ENCODE measurements around the gene ME3.

ME3 gene

DNA sequence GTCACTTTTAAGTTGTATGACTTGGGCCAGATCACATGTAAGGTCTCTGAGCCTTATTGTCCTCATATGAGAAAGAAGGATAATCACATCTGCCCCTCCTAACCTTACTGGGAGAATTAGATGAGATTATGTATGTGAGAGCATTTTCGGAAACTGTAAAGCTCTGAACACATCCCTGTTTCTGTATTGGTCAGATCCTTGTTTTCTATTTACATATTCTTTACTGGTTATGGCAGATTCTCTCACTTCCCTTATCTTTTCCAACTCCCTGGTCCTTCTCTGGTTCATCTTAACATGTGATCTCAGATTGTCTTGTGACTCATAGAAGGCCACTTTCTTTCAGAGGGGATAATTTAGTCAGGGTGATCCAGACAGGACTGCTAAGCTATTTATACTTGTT is 255.9 kb downstream of the ME3 start:
- H3K4me2 ChIP-seq (ENCODE audit: low read length): no peak overlapping the region
- no peak for DNase-seq

DNA sequence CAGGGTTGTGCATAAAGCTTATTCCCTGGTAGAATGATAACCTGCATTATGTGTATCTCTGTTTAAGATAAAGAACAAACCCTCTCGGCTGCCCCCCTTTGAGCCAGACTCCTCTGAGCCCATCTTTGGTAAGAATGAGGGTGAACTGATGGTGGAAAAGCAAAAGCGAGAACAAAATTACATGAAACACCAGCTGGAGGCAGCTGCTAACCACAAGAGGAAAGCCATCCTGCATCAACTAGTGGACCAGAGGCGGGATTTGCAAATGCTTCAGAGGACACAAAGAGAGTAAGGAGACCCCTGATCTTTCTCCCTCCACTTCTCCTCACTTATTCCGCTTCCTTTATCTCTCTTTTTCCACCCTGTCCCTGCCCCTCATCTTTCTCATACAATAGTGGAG is 257.4 kb downstream of the ME3 start:
- no peak overlapping the region for H3K4me2 ChIP-seq (ENCODE audit: low read length)
- no peak overlapping the region for H3K18ac ChIP-seq (ENCODE audit: low read length)
- H2BK15ac ChIP-seq (replicated peaks; ENCODE audit: low read depth): no peak overlapping the region
- H3K4ac ChIP-seq (ENCODE audit: low read depth, low read length): peak overlapping the region; percentile 3
- H3K79me2 ChIP-seq (ENCODE audit: control insufficient read depth, insufficient read depth, low read length): no peaks in the 10 kb centered on the region
- no peaks in the 10 kb centered on the region for H3K4me1 ChIP-seq (ENCODE audit: control insufficient read depth, low read depth, low read length)
- H3K27me3 ChIP-seq (ENCODE audit: insufficient read depth, low read length, poor library complexity): no peaks in the 10 kb centered on the region
- no peak for DNase-seq
- no peak overlapping the region for H3K9ac ChIP-seq (ENCODE audit: low read length)
- no peak overlapping the region for H4K5ac ChIP-seq (ENCODE audit: low read length)
- H3K4me3 ChIP-seq (ENCODE audit: low read length): no peak overlapping the region
- no peaks in the 10 kb centered on the region for H3K36me3 ChIP-seq (ENCODE audit: control insufficient read depth, insufficient read depth, low read length)
- no peak overlapping the region for H4K8ac ChIP-seq (ENCODE audit: low read depth, low read length)
- no peak overlapping the region for H3K27ac ChIP-seq (ENCODE audit: low read depth, low read length)
- no peak overlapping the region for H3K56ac ChIP-seq (ENCODE audit: low read length)
- no peak overlapping the region for H2AK5ac ChIP-seq (ENCODE audit: low read length)
- H2BK120ac ChIP-seq (ENCODE audit: low read depth, low read length): no peak overlapping the region
- no peak overlapping the region for H3K23ac ChIP-seq (ENCODE audit: low read length)
- H3K79me1 ChIP-seq (ENCODE audit: low read length): no peaks in the 10 kb centered on the region
- no peak overlapping the region for H2BK5ac ChIP-seq (ENCODE audit: low read length)
- WGBS (ENCODE audit: extremely low coverage, insufficient coverage, low lambda C conversion rate): 100% methylated on average over 1 of the region's 4 CpGs

More for the DNA sequence above, 255.9 kb downstream of the ME3 start:
- no peak overlapping the region for H2BK5ac ChIP-seq (ENCODE audit: low read length)
- H3K4me3 ChIP-seq (ENCODE audit: low read length): no peak overlapping the region
- no peak overlapping the region for H4K8ac ChIP-seq (ENCODE audit: low read depth, low read length)
- H2BK15ac ChIP-seq (replicated peaks; ENCODE audit: low read depth): no peak overlapping the region
- no peaks in the 10 kb centered on the region for H3K36me3 ChIP-seq (ENCODE audit: control insufficient read depth, insufficient read depth, low read length)
- H3K27ac ChIP-seq (ENCODE audit: low read depth, low read length): no peak overlapping the region
- no peak overlapping the region for H2BK120ac ChIP-seq (ENCODE audit: low read depth, low read length)
- H3K4me1 ChIP-seq (ENCODE audit: control insufficient read depth, low read depth, low read length): no peaks in the 10 kb centered on the region
- H3K4ac ChIP-seq (ENCODE audit: low read depth, low read length): no peak overlapping the region
- no peaks in the 10 kb centered on the region for H3K27me3 ChIP-seq (ENCODE audit: insufficient read depth, low read length, poor library complexity)
- H4K5ac ChIP-seq (ENCODE audit: low read length): no peak overlapping the region
- H3K56ac ChIP-seq (ENCODE audit: low read length): no peak overlapping the region
- H3K9ac ChIP-seq (ENCODE audit: low read length): no peak overlapping the region
- H3K79me2 ChIP-seq (ENCODE audit: control insufficient read depth, insufficient read depth, low read length): no peaks in the 10 kb centered on the region
- H3K18ac ChIP-seq (ENCODE audit: low read length): no peak overlapping the region
- H2AK5ac ChIP-seq (ENCODE audit: low read length): no peak overlapping the region
- H3K79me1 ChIP-seq (ENCODE audit: low read length): no peaks in the 10 kb centered on the region
- no peak overlapping the region for H3K23ac ChIP-seq (ENCODE audit: low read length)
- WGBS (ENCODE audit: extremely low coverage, insufficient coverage, low lambda C conversion rate): no CpG with 5 or more reads among the region's 1 CpG

DNA sequence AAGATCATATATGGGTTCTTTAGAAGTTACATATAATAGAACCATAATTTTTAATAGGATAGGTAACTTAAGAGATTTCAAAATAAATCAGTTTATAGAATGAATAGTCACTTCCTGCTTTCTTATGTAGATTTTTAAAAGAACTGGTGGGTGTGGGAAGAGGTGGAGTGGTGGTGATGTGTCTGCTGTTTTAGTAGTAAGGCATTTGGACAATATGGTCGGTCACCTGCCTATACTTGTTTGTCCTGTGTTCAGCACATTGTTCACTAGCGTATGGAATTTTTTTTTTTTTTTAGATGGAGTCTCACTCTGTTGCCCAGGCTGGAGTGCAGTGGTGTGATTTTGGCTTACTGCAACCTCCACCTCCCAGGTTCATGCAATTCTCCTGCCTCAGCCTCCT is 258.4 kb downstream of the ME3 start:
- H3K79me2 ChIP-seq (ENCODE audit: control insufficient read depth, insufficient read depth, low read length): no peaks in the 10 kb centered on the region
- DNase-seq: no peak
- H3K18ac ChIP-seq (ENCODE audit: low read length): no peak overlapping the region
- H3K56ac ChIP-seq (ENCODE audit: low read length): no peak overlapping the region
- no peak overlapping the region for H3K4me2 ChIP-seq (ENCODE audit: low read length)
- H3K4me3 ChIP-seq (ENCODE audit: low read length): no peak overlapping the region
- H3K4me1 ChIP-seq (ENCODE audit: control insufficient read depth, low read depth, low read length): no peaks in the 10 kb centered on the region
- no peak overlapping the region for H2BK5ac ChIP-seq (ENCODE audit: low read length)
- H4K8ac ChIP-seq (ENCODE audit: low read depth, low read length): no peak overlapping the region
- H4K5ac ChIP-seq (ENCODE audit: low read length): no peak overlapping the region
- H3K23ac ChIP-seq (ENCODE audit: low read length): no peak overlapping the region
- no peak overlapping the region for H3K9ac ChIP-seq (ENCODE audit: low read length)
- no peak overlapping the region for H3K27ac ChIP-seq (ENCODE audit: low read depth, low read length)
- H3K79me1 ChIP-seq (ENCODE audit: low read length): no peaks in the 10 kb centered on the region
- H2BK15ac ChIP-seq (replicated peaks; ENCODE audit: low read depth): no peak overlapping the region
- no peak overlapping the region for H2AK5ac ChIP-seq (ENCODE audit: low read length)
- H3K36me3 ChIP-seq (ENCODE audit: control insufficient read depth, insufficient read depth, low read length): no peaks in the 10 kb centered on the region
- H2BK120ac ChIP-seq (ENCODE audit: low read depth, low read length): no peak overlapping the region
- H3K4ac ChIP-seq (ENCODE audit: low read depth, low read length): no peak overlapping the region
- no peaks in the 10 kb centered on the region for H3K27me3 ChIP-seq (ENCODE audit: insufficient read depth, low read length, poor library complexity)
- WGBS (ENCODE audit: extremely low coverage, insufficient coverage, low lambda C conversion rate): no CpG with 5 or more reads among the region's 2 CpGs

DNA sequence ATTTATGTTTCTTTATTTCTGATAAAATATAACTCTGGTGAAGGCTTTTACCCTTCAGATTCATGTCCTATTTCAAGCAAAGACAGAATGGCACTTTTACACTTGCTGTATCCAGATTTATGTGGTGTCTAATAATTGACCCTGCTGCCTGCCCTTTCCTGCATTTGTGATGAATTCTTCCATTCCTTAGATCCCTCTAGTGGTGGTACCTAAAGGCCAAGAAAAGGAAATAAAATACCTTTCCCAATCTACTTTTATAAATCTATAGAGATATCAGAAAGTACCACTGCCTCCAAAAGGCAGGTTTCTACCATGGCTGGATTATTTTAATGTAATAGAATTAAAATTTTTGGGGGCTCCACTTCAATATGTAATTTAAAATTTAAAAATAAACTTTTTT is 263.6 kb downstream of the ME3 start:
- no peak overlapping the region for H3K56ac ChIP-seq (ENCODE audit: low read length)
- H3K4me1 ChIP-seq (ENCODE audit: control insufficient read depth, low read depth, low read length): no peaks in the 10 kb centered on the region
- H3K27ac ChIP-seq (ENCODE audit: low read depth, low read length): no peak overlapping the region
- H3K4ac ChIP-seq (ENCODE audit: low read depth, low read length): no peak overlapping the region
- H2AK5ac ChIP-seq (ENCODE audit: low read length): no peak overlapping the region
- no peak overlapping the region for H2BK15ac ChIP-seq (replicated peaks; ENCODE audit: low read depth)
- H3K18ac ChIP-seq (ENCODE audit: low read length): no peak overlapping the region
- H4K5ac ChIP-seq (ENCODE audit: low read length): no peak overlapping the region
- no peak overlapping the region for H2BK120ac ChIP-seq (ENCODE audit: low read depth, low read length)
- H3K4me3 ChIP-seq (ENCODE audit: low read length): no peak overlapping the region
- H3K27me3 ChIP-seq (ENCODE audit: insufficient read depth, low read length, poor library complexity): no peaks in the 10 kb centered on the region
- H4K8ac ChIP-seq (ENCODE audit: low read depth, low read length): no peak overlapping the region
- no peaks in the 10 kb centered on the region for H3K79me1 ChIP-seq (ENCODE audit: low read length)
- H3K9ac ChIP-seq (ENCODE audit: low read length): no peak overlapping the region
- no peaks in the 10 kb centered on the region for H3K79me2 ChIP-seq (ENCODE audit: control insufficient read depth, insufficient read depth, low read length)
- H3K23ac ChIP-seq (ENCODE audit: low read length): no peak overlapping the region
- no peak for DNase-seq
- no peaks in the 10 kb centered on the region for H3K36me3 ChIP-seq (ENCODE audit: control insufficient read depth, insufficient read depth, low read length)
- H2BK5ac ChIP-seq (ENCODE audit: low read length): no peak overlapping the region
- no peak overlapping the region for H3K4me2 ChIP-seq (ENCODE audit: low read length)

- no peak overlapping the region for H3K9ac ChIP-seq (ENCODE audit: low read length)
- no peak overlapping the region for H2BK120ac ChIP-seq (ENCODE audit: low read depth, low read length)
- H3K4me2 ChIP-seq (ENCODE audit: low read length): no peak overlapping the region
- no peak overlapping the region for H2BK5ac ChIP-seq (ENCODE audit: low read length)
- no peak overlapping the region for H3K23ac ChIP-seq (ENCODE audit: low read length)
- DNase-seq: no peak
- H3K27me3 ChIP-seq (ENCODE audit: insufficient read depth, low read length, poor library complexity): no peaks in the 10 kb centered on the region
- WGBS (ENCODE audit: extremely low coverage, insufficient coverage, low lambda C conversion rate): 100% methylated on average over 1 of the region's 1 CpG
- H4K8ac ChIP-seq (ENCODE audit: low read depth, low read length): no peak overlapping the region
- H2AK5ac ChIP-seq (ENCODE audit: low read length): no peak overlapping the region
- H3K79me1 ChIP-seq (ENCODE audit: low read length): no peaks in the 10 kb centered on the region
- no peak overlapping the region for H3K4ac ChIP-seq (ENCODE audit: low read depth, low read length)
- H2BK15ac ChIP-seq (replicated peaks; ENCODE audit: low read depth): no peak overlapping the region
- no peak overlapping the region for H3K18ac ChIP-seq (ENCODE audit: low read length)
- no peak overlapping the region for H3K4me3 ChIP-seq (ENCODE audit: low read length)
- H3K79me2 ChIP-seq (ENCODE audit: control insufficient read depth, insufficient read depth, low read length): no peaks in the 10 kb centered on the region
- H3K4me1 ChIP-seq (ENCODE audit: control insufficient read depth, low read depth, low read length): no peaks in the 10 kb centered on the region
- no peak overlapping the region for H3K27ac ChIP-seq (ENCODE audit: low read depth, low read length)
- no peak overlapping the region for H3K56ac ChIP-seq (ENCODE audit: low read length)
- H3K36me3 ChIP-seq (ENCODE audit: control insufficient read depth, insufficient read depth, low read length): no peaks in the 10 kb centered on the region
- H4K5ac ChIP-seq (ENCODE audit: low read length): no peak overlapping the region
Observed at GRCh38 chr11:86403458-86403857, 269.0 kb downstream of the ME3 start.

DNA sequence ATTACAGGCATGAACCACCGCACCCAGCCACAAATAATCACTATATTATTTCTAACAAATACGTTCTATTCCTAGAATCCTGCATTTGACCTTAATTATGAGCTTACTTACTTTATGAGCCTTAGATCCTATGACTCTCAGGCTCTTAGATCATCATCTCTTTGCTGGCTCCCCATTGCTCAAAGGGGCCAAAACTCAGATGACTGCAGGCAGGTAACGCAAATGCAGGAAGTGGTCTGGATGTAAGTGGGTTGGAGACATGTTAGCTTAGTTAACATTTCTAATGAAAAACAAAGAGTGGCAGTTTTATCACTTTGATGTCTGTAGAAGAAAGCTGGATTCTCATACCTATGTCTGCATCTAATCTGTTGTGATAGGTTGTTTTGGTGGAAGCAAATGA is 274.3 kb downstream of the ME3 start:
- H3K27ac ChIP-seq (ENCODE audit: low read depth, low read length): no peak overlapping the region
- H4K5ac ChIP-seq (ENCODE audit: low read length): no peak overlapping the region
- no peak overlapping the region for H3K23ac ChIP-seq (ENCODE audit: low read length)
- no peak overlapping the region for H4K8ac ChIP-seq (ENCODE audit: low read depth, low read length)
- no peaks in the 10 kb centered on the region for H3K79me1 ChIP-seq (ENCODE audit: low read length)
- H2BK15ac ChIP-seq (replicated peaks; ENCODE audit: low read depth): no peak overlapping the region
- H3K79me2 ChIP-seq (ENCODE audit: control insufficient read depth, insufficient read depth, low read length): no peaks in the 10 kb centered on the region
- no peak overlapping the region for H2AK5ac ChIP-seq (ENCODE audit: low read length)
- DNase-seq: no peak
- H3K4me1 ChIP-seq (ENCODE audit: control insufficient read depth, low read depth, low read length): no peaks in the 10 kb centered on the region
- no peaks in the 10 kb centered on the region for H3K27me3 ChIP-seq (ENCODE audit: insufficient read depth, low read length, poor library complexity)
- H3K36me3 ChIP-seq (ENCODE audit: control insufficient read depth, insufficient read depth, low read length): no peaks in the 10 kb centered on the region
- no peak overlapping the region for H3K4me2 ChIP-seq (ENCODE audit: low read length)
- H3K9ac ChIP-seq (ENCODE audit: low read length): no peak overlapping the region
- no peak overlapping the region for H3K4ac ChIP-seq (ENCODE audit: low read depth, low read length)
- H3K18ac ChIP-seq (ENCODE audit: low read length): no peak overlapping the region
- WGBS (ENCODE audit: extremely low coverage, insufficient coverage, low lambda C conversion rate): 100% methylated on average over 1 of the region's 3 CpGs
- no peak overlapping the region for H3K4me3 ChIP-seq (ENCODE audit: low read length)
- no peak overlapping the region for H2BK120ac ChIP-seq (ENCODE audit: low read depth, low read length)
- no peak overlapping the region for H2BK5ac ChIP-seq (ENCODE audit: low read length)
- no peak overlapping the region for H3K56ac ChIP-seq (ENCODE audit: low read length)

Measured in mesendoderm (in vitro differentiated cells).